Activated gamma-delta T cell treated with anti-CD3 and anti-CD28 coated beads, Interleukin-2, amount 50 U/mL, for 16 hours (primary cell): Measurements from ENCODE around the gene METAP1D.
"Not testable (repeated sequence)": the region's sequence is repeated elsewhere in the genome, so short reads cannot be mapped to it uniquely, and the experiment has no call there.

ENCODE experiments used
- DNase-seq: peaks from one replicate; pipeline ENCODE4 v3.0.0-alpha.2; 2020; ENCODE audit warnings: low read depth

The METAP1D gene

DNA sequence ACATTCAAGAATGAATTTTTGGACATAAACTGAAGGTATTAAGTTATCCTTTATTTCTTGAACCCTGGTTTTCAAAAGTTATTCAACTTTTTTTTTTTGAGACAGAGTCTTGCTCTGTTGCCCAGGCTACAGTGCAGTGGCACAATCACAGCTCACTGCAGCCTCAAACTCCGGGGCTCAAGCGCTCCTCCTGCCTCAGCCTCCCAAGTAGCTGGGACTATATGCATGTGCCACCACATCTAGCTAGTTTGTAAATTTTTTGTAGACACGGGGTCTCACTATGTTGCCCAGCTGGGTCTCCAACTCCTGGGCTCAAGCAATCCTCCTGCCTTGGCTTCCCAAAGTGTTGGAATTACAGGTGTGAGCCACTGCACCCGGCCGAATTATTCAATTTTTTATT lies 2.7 kb upstream of the METAP1D start:
- DNase-seq: not testable (repeated sequence)

DNA sequence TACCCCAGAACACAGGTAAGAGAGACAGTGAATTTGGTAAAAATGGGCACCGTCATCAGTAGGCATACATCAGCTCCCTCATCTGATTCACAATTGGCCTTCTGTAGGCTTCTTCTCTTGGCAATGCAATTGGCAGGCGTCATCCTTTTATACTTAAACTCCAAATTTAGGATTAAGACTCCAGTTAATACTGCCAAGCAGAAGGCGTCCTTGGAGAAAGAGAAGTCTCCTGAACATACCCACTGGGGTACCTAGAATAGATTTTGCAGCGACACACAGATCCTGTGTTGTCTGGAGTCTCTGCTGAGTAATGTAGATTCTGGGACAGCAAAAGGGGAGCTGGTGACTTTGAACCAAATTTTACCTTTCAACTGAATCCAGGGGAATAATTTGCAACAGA lies 592 bp upstream of the METAP1D start:
- no peak for DNase-seq

DNA sequence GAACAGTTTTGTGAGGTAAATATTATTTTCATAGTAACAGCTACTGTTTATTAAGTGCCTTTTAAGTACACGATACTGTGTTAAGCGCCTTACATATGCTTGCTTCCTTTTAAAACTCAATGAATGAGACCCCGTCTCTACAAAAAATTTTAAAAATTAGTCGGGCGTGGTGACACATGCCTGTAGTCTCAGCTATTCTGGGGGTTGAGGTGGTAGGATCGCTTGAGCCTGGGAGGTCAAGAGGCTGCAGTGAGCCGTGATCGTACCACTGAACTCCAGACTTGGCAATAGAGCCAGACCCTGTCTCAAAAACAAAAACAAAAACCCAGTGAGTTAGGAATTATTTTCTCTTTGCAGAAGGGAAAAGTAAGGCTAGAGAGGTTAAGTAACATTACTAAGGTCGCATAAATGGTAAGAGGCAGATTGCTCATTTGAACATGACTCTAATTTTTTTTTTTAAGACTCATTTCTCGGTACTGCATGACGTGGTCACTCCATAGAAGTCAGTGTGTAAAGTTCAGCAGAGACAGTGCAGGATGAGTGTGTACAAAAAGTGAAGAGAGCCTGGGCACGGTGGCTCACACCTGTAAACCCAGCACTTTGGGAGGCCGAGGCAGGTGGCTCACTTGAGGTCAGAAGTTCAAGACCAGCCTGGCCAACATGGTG lies 1.1 kb downstream of the METAP1D start:
- no peak for DNase-seq

- no peak for DNase-seq
Observed at GRCh38 chr2:172007372-172007771, 7.6 kb downstream of the METAP1D start.

- no peak for DNase-seq
Observed at GRCh38 chr2:172009823-172010222, 10.1 kb downstream of the METAP1D start.

- DNase-seq: no peak
Observed at GRCh38 chr2:172011812-172012575, 12.2 kb downstream of the METAP1D start.

DNA sequence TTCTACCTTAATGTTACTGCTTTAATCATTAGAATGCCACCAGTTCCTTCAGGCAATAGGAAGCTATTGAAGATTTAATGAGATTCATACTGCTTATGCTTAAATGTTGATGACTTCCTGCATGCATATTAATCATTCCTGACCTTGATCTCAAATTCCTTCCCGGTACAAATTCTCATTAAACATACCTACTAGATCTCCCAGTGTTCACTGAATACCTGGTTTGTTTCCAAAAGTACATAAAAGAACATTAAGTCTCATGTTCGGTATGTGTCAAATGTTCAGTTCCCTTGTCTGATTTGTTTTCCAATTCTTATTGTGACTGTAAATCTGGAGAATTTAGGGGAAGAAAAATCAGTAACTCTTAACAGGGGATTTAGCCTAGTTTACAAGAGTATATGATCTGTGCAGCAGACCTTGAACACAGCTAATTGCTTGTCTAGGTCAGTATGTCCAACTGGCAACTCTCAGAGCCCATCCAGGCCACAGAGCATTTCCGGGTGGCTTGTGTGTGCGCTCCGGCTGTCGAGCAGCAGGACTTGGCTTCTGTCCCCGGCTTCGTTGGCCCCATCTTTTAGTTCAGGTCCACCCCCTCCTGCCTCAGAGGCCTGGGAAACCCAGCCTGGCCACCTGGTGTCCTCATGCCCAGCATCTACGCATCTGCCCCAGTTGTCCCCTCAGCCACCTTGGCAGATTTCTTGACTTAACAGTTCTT lies 13.1 kb downstream of the METAP1D start:
- no peak for DNase-seq

GRCh38 chr2:172013396-172013795 lies 13.6 kb downstream of the METAP1D start:
- no peak for DNase-seq

GRCh38 chr2:172021074-172021931 lies 21.6 kb downstream of the METAP1D start:
- no peak for DNase-seq

DNA sequence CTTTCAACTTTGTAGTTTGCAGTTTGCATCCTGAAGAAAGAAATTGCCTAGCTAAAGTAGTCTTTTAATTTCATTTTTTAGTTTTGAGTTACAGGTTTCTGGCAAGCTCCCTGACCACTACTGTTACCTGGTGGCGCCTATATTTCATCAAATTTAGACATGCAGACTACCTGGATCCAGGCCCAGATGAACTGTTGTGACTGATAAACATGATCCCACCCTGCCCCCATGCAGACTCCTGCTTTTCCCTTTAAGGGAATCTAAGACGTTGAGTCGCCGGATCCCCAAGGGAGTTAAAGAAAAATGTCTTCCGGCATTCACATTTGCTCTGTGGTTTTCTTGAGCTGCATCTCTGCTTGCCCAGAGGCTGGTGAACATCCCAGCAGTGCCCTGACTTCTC lies 22.2 kb downstream of the METAP1D start:
- DNase-seq: no peak

DNA sequence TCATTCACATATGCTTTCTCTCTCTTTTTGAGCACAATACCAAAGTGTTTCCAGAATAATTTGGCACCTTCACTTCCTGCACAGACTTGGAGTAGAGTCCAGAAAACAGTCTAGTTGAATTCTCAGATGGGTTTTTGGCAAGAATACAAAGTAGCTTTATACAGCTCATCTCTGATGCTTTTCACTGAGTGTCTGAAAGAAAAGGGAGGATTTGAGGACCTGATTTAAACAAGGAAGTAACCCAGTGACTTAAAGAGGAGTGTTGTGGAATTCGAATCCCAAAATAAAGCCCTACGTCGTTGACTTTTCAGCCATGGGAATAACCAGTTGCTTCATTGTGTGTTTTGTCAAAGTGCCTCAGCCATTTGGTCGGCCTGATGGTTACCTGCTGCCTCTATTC lies 31.8 kb downstream of the METAP1D start:
- DNase-seq: no peak

GRCh38 chr2:172038121-172038520 lies 38.4 kb downstream of the METAP1D start:
- DNase-seq: no peak

DNA sequence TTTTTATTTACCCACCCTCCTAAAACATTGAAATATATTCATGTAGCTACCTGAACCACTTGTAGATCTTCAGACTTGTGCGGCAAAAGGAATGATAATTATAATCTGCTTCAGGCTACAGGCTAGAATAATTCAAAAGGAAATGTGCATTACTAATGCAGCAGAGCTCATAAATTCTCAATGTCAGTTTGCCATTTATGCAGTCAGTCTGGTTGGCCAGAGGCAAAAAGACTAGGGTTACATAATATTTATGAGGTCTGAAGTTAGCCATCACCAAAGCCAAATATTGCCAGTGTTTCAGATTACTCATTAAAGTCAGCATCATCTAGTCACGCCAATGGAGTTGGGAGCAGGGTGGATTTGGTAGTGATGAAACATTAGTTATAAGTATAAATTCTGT lies 38.9 kb downstream of the METAP1D start:
- no peak for DNase-seq

GRCh38 chr2:172039011-172039704 lies 39.4 kb downstream of the METAP1D start:
- no peak for DNase-seq

DNA sequence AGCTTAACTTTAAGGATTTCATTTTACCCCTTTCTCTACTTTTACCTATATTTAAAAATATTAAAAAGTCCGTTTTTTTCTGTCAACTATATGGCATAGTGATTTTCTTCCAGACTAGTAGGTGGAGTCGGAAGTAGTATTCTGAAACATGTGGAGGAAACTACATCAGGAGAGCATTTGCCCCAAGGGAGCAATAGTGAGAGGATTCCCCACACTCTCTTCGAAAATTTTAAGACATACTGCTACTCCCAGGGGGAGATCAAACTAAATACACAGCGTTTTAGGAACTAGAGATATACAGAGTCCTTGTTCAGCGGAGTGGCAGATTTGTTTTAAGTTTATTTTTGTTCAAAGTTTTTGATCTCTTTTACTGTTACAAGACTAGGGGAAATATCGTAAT lies 40.6 kb downstream of the METAP1D start:
- no peak for DNase-seq

GRCh38 chr2:172046080-172046678 lies 46.4 kb downstream of the METAP1D start:
- no peak for DNase-seq

GRCh38 chr2:172046866-172047565 lies 47.3 kb downstream of the METAP1D start:
- DNase-seq: no peak

- no peak for DNase-seq
Observed at GRCh38 chr2:172047566-172048507, 48.1 kb downstream of the METAP1D start.
